Measurements from ENCODE around the gene COL1A2. TPM values are rescaled to one million over a fixed set of nuclear protein-coding genes. Genes with fewer than 3 reads are reported as not detected.

Gene COL1A2
- total RNA-seq, 1 donor from 2014 or later: 478 TPM

Other genes starting within 250 kb of the COL1A2 start
- 22.8 TPM for gene CASD1, start 114.9 kb downstream of the COL1A2 start, total RNA-seq

Measured in mucosa of gallbladder (tissue), 1 donor.